GM18861 (cell line): ENCODE data around the gene SMAD9.

Source experiments
- ATAC-seq: cut with Tn5 transposase; IDR thresholded peaks from one replicate; pipeline ENCODE4 v1.9.1; 2021; ENCODE audit not compliant: unreplicated experiment

Gene SMAD9

GRCh38 chr13:36919833-36920615 is at the start of gene SMAD9:
Gene SMAD9, minus strand, starts transcription at chr13:36920238. Its CDS starts 40,549 bp downstream, at chr13:36879689.
- ATAC-seq = no peak

DNA sequence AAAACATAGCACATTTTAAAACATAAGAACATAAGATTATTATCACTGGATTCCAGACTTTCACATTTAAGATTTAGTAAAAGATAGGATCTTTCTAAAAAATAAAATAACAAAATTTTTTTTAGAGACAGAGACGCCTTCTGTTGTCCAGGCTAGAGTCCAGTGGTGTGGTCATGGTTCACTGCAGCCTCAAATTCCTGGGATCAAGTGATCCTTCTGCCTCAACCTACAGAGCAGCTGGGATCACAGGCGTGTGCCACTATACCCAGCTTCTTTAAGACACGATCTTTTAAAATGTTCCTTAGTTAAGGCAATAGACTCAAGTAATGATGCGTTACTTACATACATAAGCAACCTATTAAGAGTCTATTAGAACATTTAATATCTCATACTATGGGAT is 46.4 kb upstream of the SMAD9 start:
- no peak for ATAC-seq

- no peak for ATAC-seq
Observed at GRCh38 chr13:36965767-36966166, 45.7 kb upstream of the SMAD9 start.

DNA sequence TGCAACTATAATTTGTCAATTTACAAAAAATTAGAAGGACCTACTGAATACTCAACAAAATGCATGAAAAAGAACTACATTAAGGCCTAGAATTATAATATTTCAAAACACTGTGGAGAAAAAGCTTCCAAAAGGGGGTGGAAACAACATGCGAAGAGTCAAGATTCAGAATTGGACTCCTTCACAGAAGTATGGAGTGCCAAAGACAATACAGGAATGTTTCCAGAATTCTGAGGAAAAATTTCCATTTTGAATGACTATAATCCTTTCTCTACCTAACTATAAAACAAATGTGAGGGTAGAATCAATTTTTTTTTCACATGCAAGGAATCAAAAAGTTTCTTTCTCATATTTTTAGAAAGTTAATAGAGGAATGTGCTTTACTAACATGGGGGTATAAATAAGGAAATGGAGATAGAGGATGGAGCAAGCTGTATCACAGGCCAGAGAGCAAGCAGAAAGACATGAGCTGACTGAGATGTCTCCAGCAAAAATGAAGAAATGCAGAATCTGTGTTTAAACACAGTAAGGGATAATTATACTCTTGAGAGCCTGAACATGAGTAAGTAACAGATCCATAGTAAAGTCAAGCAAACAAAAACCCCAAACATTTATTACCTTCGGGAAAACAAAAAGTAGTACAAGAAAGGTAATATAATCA is 39.5 kb upstream of the SMAD9 start:
- no peak for ATAC-seq

DNA sequence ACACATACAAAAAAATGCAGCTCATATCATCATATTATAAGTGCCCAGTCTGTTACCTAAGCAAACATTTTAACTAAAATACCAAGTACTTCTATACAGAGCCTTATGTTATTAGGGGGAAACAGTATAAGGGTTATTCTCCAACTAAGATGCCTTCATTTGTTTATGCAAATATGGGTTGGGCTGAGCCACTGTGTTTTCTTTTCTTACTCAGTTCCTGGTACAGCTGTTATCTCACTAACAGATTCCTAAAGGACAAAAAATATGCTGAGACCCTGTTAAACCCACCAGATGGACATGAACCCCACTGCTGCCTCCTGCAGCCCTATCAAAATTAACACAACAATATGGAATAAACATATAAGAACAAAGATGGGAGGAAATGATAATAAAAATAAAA is 34.5 kb upstream of the SMAD9 start:
- ATAC-seq = no peak

- ATAC-seq = no peak
Observed at GRCh38 chr13:36950920-36951319, 30.9 kb upstream of the SMAD9 start.

DNA sequence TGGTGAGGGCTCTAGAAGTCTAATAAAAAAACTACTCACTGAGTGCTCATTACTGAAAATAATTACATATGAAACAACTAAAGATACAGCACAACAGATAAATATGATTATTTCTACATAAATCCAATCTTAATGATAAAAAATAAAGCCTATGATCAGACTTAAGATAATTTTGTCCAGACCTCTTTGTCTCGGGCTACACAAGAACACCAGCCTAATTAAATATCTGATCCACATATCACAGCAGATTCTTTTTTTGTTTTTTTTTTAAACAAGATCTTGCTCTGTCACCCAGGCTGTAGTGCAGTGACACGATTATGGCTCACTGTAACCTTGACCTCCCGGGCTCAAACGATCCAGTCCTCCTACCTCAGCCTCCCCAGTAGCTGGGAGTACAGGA is 30.3 kb upstream of the SMAD9 start:
- no peak for ATAC-seq

- ATAC-seq = no peak
Observed at GRCh38 chr13:36945078-36945477, 25.0 kb upstream of the SMAD9 start.

- no peak for ATAC-seq
Observed at GRCh38 chr13:36925603-36926002, 5.6 kb upstream of the SMAD9 start.

GRCh38 chr13:36924001-36924400 is 4.0 kb upstream of the SMAD9 start:
- no peak for ATAC-seq

GRCh38 chr13:36921631-36922301 is 1.7 kb upstream of the SMAD9 start:
- ATAC-seq = no peak

- no peak for ATAC-seq
Observed at GRCh38 chr13:36920616-36921185, 663 bp upstream of the SMAD9 start.

DNA sequence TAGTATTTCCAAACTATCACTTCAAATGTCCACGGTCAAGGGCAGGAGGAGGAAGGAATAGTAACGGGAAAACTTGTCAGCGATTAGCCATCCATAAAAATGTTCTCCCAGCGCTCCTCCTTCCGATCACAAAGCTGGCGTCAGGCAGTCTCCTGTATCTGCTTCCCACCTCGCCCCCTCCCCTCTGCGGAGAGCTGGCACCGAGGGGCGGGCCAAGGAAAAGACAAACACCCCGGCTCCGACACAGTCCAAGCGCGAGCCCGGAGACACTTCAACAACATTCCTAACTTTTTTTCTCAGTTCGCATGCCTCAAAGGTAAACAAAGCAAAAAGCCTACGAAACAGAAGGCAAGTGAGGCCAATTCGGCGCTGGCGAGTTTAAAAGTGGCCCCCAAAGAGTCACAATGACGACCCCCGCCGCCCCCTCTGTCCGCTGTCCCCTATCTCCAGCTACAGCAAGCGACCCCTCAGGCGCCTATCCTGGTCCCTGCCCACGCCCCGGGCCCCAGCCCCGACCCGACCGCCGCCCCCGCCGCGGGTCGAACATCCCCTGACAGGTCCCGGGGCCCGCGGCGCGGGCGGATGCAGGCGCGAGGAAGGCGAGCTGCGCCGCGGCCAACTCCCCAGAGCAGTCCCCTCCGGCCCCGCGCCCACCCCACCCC is 736 bp downstream of the SMAD9 start:
- no peak for ATAC-seq

DNA sequence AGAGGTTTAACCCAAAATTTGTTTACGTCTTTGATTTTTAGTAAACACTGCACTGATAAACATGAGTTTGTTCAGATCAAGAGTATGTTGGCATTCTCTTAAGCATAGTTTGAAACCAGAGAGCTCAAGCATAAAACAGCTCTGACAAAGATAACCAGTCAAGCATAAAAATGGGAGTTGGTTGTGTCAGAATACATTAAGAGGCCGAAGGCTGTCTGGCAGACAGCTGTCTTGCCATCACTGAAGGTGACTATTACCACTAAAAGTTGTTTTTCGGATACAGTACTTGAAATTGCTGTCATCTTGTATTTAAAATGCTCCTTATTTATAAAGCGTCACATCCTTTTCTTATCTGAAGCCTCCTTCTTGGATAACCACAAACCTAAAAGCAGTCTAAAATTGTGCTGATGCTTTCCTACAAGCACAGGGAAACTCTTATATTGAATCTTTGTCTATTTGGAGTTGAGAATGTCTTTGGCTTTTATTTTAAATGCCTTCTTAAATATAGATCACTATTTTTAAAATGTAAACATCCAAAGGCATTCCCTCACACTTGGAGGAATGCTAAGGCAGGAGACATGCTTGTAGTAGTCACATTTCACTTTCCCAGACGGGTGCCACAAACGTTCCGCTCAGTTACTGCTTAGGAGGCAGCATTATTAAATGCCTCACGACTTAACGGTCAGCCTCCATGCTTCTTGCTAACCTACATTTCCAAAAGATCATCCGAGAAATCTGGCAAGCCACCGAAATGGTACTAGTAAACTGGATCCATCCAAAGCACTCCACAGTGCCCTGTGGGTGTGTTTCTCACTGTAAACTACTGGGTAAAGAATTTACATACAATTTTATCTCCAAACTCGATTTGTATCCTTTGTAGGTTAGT is 1.5 kb downstream of the SMAD9 start:
- no peak for ATAC-seq

- no peak for ATAC-seq
Observed at GRCh38 chr13:36917311-36917710, 2.7 kb downstream of the SMAD9 start.

DNA sequence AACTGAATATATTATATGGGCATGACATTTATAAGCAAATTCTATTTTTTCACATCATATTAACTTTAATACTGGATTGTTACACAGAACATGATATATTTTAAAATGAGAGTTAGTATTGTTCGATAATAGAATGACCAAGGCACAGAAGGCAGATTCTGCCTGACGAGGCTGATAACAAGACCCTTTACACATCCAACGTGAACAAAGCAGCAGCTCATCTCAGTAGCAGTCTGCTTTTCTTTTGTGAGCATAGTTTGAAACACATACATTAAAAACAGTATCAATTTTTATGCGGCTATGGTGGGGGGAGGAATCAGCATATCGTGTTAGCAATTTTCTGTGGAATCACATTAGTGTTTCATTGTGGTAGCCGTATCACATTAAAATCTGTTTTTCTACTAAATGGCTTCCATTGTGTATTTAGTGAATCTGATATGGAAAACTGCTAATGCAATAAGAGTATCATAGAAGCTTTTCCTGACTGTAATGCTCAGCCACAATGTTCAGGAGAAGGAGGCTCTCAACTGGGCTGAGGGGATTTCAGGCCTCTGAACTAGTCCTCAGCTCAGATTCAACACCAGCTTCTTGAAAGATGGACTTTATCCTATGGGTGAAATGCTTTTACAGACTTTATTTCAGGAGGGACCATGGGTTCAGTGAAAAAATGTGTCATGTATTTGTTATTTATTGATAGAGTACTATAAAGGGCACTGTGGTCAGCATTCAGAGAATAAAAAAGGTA is 4.0 kb downstream of the SMAD9 start:
- no peak for ATAC-seq

- no peak for ATAC-seq
Observed at GRCh38 chr13:36915106-36915505, 4.9 kb downstream of the SMAD9 start.

DNA sequence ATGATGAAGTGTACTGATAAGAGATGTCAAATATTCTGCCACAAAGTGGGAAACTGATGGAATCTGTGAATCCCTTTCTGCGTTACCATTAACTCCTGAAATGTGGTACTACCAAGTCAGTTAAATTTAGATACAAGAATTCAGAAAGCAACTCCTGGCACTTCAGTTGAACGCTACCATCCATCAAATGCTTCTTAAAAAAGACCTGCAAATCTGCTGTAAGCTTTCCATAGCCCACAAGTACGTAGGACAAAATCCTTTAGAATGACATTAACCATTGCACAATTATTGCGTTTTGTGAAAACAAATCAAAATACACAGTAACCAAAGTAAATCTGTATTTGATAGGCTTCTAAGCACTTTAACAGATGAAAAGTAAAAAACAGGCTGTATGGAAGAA is 5.4 kb downstream of the SMAD9 start:
- ATAC-seq = no peak

DNA sequence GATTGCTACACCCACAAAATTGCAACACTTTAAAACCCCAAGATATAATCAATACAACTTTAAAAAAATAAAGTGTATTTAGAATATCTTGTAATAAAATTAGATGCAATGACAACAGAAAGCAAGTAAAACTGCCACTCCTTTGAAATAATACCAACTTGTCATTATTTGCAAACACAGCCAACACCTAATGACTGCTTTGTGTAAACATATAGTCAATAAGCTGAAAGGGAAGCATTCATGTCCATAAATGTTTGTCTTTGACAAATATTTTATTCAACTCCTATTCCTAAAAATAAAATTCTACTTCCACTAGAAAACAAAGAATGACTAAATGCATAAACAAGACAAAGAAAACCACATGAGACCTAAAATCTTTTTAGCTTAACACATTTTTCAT is 6.6 kb downstream of the SMAD9 start:
- no peak for ATAC-seq

- no peak for ATAC-seq
Observed at GRCh38 chr13:36912973-36913372, 7.1 kb downstream of the SMAD9 start.
